Neural progenitor cell (in vitro differentiated cells): ENCODE measurements around the gene TMEM63B.

ENCODE experiments used
- EZH2 ChIP-seq: fragments of 200-600 bp; sonication (generic); IDR thresholded peaks from 2 replicates; pipeline ENCODE4 v1.6.1; 2017; ENCODE audit warnings: antibody characterized with exemption, mild to moderate bottlenecking, moderate library complexity
- TF ChIP-seq, protein P1 (sequence below): fragments of 200-600 bp; sonication (generic); IDR thresholded peaks from 2 replicates; pipeline ENCODE4 v1.5.1; 2017; ENCODE audit warnings: antibody characterized with exemption, mild to moderate bottlenecking

DNA sequence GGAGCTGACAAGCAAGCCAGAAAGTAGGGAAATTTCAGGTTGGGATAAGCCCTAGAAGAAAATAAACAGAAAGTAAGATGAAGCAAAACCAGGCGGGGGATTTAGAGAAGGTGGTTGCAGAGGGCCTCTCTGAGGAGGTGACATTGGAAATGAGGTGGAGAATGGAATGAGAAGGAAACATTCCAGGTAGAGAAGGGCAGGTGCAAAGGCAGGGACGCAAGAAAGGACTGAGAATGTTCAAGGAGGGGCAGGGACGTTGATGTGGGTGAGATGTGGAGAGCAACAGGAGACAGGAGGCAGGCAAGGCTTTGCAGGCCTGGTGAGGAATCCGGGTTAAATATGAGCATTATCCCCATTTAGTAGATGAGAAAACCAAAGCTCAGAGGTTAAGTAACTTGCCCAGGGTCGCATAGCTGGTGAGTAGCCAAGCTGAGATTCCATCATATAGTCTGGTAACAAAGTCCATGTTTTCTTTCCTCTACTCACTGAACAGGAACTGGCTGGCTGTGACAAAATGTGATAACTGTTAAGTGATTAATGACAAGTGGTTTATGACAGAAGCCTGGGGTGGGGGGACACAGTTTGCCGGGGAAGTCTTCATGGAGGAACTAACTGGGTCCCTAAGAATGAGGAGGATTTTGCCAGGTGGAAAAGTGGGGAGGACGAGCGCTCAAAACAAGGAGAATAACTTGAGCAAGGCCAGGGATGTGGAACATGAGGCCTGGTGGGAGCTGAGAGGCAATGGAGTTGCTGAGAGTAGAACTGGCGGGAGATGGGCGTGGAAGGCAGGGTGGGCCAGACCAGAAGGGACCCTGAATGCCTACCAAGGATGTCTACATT lies 32.7 kb upstream of the TMEM63B start:
- TF ChIP-seq, protein P1, sequence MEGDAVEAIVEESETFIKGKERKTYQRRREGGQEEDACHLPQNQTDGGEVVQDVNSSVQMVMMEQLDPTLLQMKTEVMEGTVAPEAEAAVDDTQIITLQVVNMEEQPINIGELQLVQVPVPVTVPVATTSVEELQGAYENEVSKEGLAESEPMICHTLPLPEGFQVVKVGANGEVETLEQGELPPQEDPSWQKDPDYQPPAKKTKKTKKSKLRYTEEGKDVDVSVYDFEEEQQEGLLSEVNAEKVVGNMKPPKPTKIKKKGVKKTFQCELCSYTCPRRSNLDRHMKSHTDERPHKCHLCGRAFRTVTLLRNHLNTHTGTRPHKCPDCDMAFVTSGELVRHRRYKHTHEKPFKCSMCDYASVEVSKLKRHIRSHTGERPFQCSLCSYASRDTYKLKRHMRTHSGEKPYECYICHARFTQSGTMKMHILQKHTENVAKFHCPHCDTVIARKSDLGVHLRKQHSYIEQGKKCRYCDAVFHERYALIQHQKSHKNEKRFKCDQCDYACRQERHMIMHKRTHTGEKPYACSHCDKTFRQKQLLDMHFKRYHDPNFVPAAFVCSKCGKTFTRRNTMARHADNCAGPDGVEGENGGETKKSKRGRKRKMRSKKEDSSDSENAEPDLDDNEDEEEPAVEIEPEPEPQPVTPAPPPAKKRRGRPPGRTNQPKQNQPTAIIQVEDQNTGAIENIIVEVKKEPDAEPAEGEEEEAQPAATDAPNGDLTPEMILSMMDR: no peak
- no peak for TF ChIP-seq EZH2
